Measurements from ENCODE around the gene EYA4. TPM values are rescaled to one million over a fixed set of nuclear protein-coding genes. Genes with fewer than 3 reads are reported as not detected.

EYA4 gene
- total RNA-seq, 2 donors from 2014 or later: 7.2 to 8.5 TPM

DNA sequence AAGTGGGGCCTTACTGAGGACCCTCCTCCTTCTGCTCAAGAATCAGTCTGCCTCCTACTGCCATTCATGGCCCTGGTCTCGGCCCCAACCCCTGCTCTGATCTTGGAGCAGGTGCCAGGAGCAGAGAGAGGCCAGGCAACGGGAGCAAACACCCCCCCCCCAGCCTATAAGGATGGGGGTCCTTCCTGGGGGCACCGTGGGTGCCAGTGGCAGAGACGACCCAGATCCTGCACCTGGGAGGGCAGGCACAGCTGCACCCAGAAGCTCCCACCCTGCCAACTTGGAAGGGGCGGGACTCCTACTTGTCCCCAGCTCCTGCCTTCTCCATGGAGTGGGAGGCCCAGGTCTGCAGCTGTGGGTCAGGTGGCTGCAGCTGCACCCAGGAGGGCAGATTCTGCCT is 183.2 kb downstream of the EYA4 start:
- intact Hi-C loops (cut with DNase I): no loop called here
- DNase-seq (no peak), ATAC-seq (no peak)

GRCh38 chr6:133426038-133426437 is 184.9 kb downstream of the EYA4 start:
- no peak for ATAC-seq
- intact Hi-C loops (cut with DNase I): no loop called here
- DNase-seq: no peak

DNA sequence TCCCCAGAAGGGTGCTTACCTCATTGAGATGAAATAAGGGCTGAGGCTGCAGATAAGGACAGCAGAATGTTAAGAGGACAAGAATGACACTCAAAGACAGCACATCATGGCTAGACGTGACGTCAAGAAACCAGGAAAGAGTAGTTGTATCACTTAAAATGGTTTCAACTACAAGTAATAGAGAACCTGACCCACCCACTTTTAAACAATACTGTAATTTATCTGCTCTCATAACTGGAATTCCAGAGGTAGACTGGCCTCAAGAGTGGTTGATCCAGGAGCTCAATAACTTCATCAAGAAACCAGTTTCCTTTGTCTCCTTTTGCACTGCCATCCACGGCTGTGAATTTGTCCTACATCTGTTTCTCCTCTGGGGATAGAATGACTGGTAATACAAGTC is 187.1 kb downstream of the EYA4 start:
- ATAC-seq: no peak
- no peak for DNase-seq
- intact Hi-C loops (cut with DNase I): no loop called here

- intact Hi-C loops (cut with DNase I): no loop called here
- ATAC-seq (no peak), DNase-seq (no peak)
Observed at GRCh38 chr6:133430530-133430929, 189.4 kb downstream of the EYA4 start.

- DNase-seq: no peak
- ATAC-seq: no peak
- intact Hi-C loops (cut with DNase I): no loop called here
Observed at GRCh38 chr6:133431031-133431430, 189.9 kb downstream of the EYA4 start.

DNA sequence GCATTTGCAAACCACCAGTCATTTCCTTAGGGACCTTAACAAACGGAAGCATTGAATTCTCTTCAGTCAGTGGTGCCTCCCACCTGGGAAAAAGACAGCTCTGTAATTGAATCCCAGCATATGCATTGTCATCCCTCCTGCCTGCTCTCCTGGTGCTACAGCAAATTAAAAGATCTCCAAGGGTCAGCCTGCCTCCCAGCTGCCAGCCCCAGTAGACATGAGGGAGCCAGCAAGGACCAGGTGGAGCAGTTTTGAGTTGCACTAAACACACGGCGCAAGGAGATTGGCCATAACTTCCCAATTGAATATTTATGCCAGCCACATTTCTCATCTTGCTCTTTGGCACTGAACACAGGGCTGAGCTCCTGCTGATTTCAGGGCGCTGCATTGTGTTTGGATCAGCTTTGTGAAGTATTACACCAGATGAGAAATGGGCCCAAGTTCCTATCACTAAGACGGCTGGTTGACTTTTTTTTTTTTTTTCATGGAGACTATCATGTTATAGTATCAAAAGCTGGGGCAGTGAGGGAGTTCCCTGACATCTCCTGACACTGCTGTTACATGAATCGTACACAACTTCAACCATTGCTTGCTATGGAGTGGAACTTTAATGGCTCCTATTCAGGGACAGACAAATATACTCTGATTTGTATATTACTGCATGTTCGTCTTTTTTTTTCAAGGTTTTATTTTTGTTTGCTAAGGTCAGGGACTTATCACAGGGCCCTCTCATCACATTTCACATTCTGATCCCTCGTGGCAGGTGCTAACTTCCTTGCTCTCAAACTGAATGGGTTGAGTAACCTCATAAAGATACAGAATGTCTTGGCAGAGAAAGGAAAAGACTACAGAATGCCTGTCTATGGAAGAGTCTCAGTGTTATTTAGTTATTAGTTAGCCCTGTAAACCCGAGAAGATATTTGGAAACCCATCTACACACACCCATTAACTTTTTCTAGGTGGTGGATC is 191.1 kb downstream of the EYA4 start:
- ATAC-seq (peak; percentile 41 to 79), DNase-seq (no peak)
- intact Hi-C loops (cut with DNase I): no loop called here

DNA sequence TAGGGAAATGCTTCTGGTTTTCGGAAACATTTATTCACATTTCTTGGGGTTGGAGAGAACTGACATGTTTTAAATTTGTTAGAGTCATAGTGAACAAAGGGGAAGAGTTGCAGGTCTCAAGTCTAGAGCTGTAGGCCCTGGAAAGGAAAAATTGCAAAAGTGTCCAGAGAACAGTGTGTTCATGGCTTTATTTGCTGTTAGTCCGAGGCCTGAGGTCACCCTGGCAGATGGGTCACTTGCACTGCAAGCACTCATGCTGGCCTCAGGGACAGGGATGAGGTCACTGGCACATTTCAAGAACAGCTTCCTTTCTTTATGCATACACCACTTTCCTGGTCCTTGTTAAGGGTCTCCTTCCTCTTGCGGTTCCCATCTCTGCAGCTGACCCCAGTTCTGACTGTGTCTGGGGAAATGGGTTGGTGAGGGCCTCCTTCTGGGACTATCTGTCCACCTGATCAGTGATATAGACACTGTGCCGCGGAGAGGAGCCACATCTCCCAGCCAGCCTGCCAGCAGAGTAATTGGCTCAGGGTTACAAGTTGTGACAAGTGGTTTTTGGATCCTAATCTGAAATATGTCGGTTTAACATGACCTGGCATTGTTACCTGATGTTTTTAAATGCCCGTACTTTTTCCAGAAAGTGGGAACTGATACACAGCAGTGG is 194.0 kb downstream of the EYA4 start:
- intact Hi-C loops (cut with DNase I): no loop called here
- ATAC-seq: peak in 1 of 2 donors; percentile 71
- no peak for DNase-seq

- intact Hi-C loops (cut with DNase I): no loop called here
- ATAC-seq (no peak), DNase-seq (no peak)
Observed at GRCh38 chr6:133436652-133437051, 195.5 kb downstream of the EYA4 start.

GRCh38 chr6:133441491-133441890 is 200.3 kb downstream of the EYA4 start:
- intact Hi-C loops (cut with DNase I): no loop called here
- ATAC-seq: no peak
- DNase-seq: no peak

- no peak for DNase-seq
- ATAC-seq: no peak
- intact Hi-C loops (cut with DNase I): no loop called here
Observed at GRCh38 chr6:133446789-133447188, 205.6 kb downstream of the EYA4 start.

- intact Hi-C loops (cut with DNase I): no loop called here
- no peak for DNase-seq
- peak in 1 of 2 donors; percentile 78 for ATAC-seq
Observed at GRCh38 chr6:133447924-133448323, 206.8 kb downstream of the EYA4 start.

GRCh38 chr6:133456439-133456838 is 215.3 kb downstream of the EYA4 start:
- DNase-seq: no peak
- no peak for ATAC-seq
- intact Hi-C loops (cut with DNase I): no loop called here

DNA sequence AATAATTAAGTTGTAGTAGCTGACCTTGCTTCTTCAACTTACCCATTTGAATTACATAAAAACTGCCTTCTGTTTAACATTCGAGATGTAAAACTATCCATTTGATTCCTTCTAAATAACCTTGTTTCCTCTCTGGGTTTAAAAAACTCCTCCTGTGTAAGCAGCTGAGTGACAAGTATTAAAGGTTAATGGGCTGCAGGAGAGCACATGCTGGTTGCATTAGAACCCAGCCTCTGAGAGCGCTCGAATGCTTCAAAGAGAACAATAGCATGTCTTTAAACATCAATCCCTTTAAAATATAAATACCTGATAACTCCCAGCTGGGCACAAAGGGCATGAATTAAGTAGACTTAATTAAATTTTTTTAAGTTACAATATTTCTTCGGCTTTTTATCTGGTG is 215.8 kb downstream of the EYA4 start:
- DNase-seq (no peak), ATAC-seq (no peak)
- intact Hi-C loops (cut with DNase I): no loop called here

GRCh38 chr6:133460101-133460500 is 218.9 kb downstream of the EYA4 start:
- ATAC-seq: no peak
- no peak for DNase-seq
- intact Hi-C loops (cut with DNase I): no loop called here

DNA sequence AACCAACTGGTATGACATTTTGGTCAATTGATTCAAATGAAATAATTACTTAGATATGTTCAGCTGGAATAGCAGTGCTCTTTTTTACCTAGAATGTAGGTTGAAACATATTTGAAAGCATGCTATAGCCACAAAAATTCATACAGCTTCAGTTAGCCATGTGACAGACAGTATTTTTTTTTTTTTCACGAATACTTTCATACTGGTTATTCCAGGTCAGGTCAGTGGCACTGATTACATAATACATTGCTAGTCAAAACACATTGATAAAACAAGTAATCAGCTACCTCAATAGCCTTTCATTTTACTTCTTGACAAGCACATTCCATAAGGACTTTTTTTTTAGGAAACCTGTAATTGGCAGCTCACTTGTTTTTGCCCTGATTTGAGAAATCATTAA is 222.6 kb downstream of the EYA4 start:
- no peak for ATAC-seq
- intact Hi-C loops (cut with DNase I): no loop called here
- no peak for DNase-seq

GRCh38 chr6:133466680-133467079 is 225.5 kb downstream of the EYA4 start:
- peak in 1 of 2 donors; percentile 46 for ATAC-seq
- no peak for DNase-seq
- intact Hi-C loops (cut with DNase I): no loop called here

DNA sequence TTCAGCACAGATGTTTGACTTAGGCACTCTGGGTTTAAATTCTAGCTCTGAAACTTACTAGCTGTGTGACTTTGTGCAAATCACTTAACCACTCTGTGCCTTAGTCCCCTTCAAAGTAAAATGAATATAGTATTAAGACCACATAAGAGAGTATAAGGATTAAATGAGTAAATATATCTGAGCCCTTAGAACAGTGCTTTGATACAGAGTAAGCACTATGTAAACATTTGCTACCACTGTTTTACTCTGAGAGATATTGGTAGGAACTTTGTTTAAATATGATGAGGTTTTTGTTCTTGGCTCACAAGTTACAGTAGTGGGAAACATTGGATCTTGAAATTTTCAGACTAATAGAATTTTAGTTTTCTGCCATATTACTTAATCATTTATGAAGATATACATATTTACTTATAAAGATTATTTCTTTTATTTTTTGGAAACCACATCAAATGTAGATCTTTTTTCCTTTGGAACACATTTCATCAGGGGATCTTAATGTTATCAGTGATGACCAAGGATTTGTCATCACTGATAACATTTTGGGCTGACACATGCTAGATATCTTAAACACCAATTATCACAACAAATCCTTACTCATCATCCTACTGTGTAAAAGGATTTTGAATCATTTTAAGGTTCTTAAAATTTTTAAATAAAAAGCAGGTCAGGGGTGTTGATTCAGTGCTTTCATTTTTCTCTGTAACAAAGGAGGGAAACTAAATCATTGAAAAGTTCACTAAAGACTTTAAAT is 226.2 kb downstream of the EYA4 start:
- no peak for DNase-seq
- intact Hi-C loops (cut with DNase I): no loop called here
- peak in 1 of 2 donors; percentile 71 for ATAC-seq

GRCh38 chr6:133467982-133468380 is 226.8 kb downstream of the EYA4 start:
- intact Hi-C loops (cut with DNase I): no loop called here
- ATAC-seq: peak in 1 of 2 donors; percentile 19
- DNase-seq: no peak

DNA sequence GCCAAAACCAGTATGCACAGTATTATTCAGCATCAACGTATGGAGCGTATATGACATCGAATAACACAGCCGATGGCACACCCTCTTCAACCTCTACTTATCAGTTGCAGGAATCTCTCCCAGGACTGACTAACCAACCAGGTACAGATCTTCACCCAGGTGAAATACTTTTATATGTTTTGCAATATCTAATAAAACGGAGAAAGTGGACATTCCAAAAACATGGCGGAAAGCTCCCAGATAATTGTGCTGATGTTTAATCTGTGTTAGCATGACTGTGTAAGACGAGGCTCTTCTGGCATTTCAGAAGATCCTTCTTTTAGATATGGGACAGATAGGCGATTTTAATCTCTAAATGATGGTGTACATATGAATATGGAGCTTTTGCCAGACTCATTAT is 227.4 kb downstream of the EYA4 start:
- intact Hi-C loops (cut with DNase I): no loop called here
- DNase-seq (no peak), ATAC-seq (no peak)

DNA sequence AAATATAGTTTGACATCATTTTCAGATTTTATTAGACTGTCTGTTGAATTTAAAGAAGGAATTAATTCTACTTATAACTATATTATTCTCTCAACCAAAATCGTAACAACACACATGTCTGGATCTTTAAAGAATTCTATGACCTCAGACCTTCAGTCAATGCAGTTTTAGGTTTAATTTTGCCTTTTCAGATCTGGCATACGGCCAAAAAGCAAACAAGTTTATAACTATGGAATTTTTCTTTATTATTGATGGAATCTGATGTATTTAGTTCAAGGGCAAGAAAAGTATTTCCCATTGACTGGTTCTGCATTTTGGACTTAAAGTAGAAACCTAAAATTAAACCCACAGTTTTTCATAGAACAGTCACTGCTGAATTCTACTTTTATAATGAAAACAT is 233.4 kb downstream of the EYA4 start:
- ATAC-seq: no peak

More for the DNA sequence above, 233.4 kb downstream of the EYA4 start:
- intact Hi-C loops (cut with DNase I): no loop called here
- no peak for DNase-seq
